Esophagus squamous epithelium (tissue), 4 donors: ENCODE measurements around the gene WDR88.

Source experiments
- POLR2A ChIP-seq, 4 donors: fragments of 450-650 bp; IDR thresholded peaks; one replicate each; pipeline ENCODE4 v1.6.1; 2017; ENCODE audit warnings: antibody characterized with exemption in 4 of 4, mild to moderate bottlenecking in 4 of 4, moderate library complexity in 3 of 4
- TF ChIP-seq, protein P1 (sequence below), 6 experiments: fragments of 450-650 bp in 4 of 6; fragments of 200-600 bp in 2 of 6; sonication (generic) in 2 of 6; IDR thresholded peaks; one replicate each; pipeline ENCODE4 v1.5.1; 2016 to 2019; ENCODE audit warnings: antibody characterized with exemption in 6 of 6, mild to moderate bottlenecking in 4 of 6, moderate library complexity in 4 of 6

DNA sequence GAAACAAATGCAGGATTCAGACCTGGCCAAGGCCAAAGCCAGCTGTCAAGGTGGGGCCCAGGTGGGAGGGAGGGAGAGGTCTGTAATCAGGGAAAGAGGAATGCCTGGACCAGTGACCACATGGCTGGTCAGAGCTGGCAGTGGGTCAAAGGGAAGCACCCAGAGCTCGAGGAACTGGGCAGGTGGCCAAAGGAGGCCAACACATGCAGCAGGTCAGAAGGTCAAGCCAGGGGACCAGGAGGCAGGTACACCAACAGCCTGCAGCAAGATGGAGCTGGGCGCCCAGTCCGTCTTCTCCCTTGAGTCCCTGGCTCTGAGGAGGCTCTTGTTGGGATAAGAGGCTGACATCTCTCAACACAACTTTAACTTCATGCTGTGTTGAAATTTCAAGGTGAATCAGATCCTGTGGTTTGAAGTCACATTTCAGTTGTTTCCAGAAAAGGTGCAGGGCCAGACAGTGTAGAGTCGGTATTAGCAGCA lies 33.8 kb upstream of the WDR88 start:
- TF ChIP-seq POLR2A (IDR thresholded peaks at IDR 0.05): no peak
- TF ChIP-seq, protein P1, sequence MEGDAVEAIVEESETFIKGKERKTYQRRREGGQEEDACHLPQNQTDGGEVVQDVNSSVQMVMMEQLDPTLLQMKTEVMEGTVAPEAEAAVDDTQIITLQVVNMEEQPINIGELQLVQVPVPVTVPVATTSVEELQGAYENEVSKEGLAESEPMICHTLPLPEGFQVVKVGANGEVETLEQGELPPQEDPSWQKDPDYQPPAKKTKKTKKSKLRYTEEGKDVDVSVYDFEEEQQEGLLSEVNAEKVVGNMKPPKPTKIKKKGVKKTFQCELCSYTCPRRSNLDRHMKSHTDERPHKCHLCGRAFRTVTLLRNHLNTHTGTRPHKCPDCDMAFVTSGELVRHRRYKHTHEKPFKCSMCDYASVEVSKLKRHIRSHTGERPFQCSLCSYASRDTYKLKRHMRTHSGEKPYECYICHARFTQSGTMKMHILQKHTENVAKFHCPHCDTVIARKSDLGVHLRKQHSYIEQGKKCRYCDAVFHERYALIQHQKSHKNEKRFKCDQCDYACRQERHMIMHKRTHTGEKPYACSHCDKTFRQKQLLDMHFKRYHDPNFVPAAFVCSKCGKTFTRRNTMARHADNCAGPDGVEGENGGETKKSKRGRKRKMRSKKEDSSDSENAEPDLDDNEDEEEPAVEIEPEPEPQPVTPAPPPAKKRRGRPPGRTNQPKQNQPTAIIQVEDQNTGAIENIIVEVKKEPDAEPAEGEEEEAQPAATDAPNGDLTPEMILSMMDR (IDR thresholded peaks at IDR 0.05): no peak
